Natural killer cell (primary cell): ENCODE results near the gene TMC8. TPM values are rescaled to one million over a fixed set of nuclear protein-coding genes. Genes with fewer than 3 reads are reported as not detected.

ENCODE experiments used
- ATAC-seq, 3 donors: fragments of 150-1000 bp in 2 of 3; fragments of 200-7000 bp in 1 of 3; cut with Tn5 transposase; 1 replicate in 1 of 3; 2 replicates in 2 of 3; pipeline ENCODE4 v1.10.0; 2021; ENCODE audit warnings: mild to moderate bottlenecking in 2 of 3, moderate library complexity in 2 of 3
- DNase-seq, 2 donors: peaks; one replicate each; pipeline versions ENCODE4 v3.0.0 to v3.0.0-alpha.2; 2013 to 2021; ENCODE audit warnings: mixed read lengths in 1 of 2
- H3K27ac ChIP-seq: one replicate; pipeline ENCODE4 v1.5.1; 2013; ENCODE audit warnings: mild to moderate bottlenecking, low read length
- H3K27me3 ChIP-seq: one replicate; pipeline ENCODE4 v1.6.1; 2013; ENCODE audit warnings: low read length; ENCODE audit not compliant: control insufficient read depth, insufficient read depth
- H3K36me3 ChIP-seq: one replicate; pipeline ENCODE4 v1.6.1; 2013; ENCODE audit warnings: low read length; ENCODE audit not compliant: control insufficient read depth, insufficient read depth
- H3K4me1 ChIP-seq: one replicate; pipeline ENCODE4 v1.6.1; 2013; ENCODE audit warnings: low read length; ENCODE audit not compliant: control insufficient read depth, insufficient read depth
- H3K4me3 ChIP-seq: one replicate; pipeline ENCODE4 v1.5.1; 2013; ENCODE audit warnings: low read length
- H3K9me3 ChIP-seq: one replicate; pipeline ENCODE4 v1.6.1; 2013; ENCODE audit warnings: low read length; ENCODE audit not compliant: control insufficient read depth, insufficient read depth
- H3K27ac Mint-ChIP-seq, 2 donors: one replicate each; pipeline ENCODE4 v1.8.0; 2022; ENCODE audit warnings: mild to moderate bottlenecking in 2 of 2, mixed read lengths in 2 of 2, moderate library complexity in 1 of 2
- H3K27me3 Mint-ChIP-seq, 2 donors: one replicate each; pipeline ENCODE4 v1.8.0; 2022; ENCODE audit warnings: low read depth in 2 of 2, mixed read lengths in 2 of 2
- H3K36me3 Mint-ChIP-seq: one replicate; pipeline ENCODE4 v1.8.0; 2022; ENCODE audit warnings: mixed read lengths
- H3K4me1 Mint-ChIP-seq, 2 donors: one replicate each; pipeline ENCODE4 v1.8.0; 2022; ENCODE audit warnings: mixed read lengths in 2 of 2
- H3K4me3 Mint-ChIP-seq: one replicate; pipeline ENCODE4 v1.8.0; 2022; ENCODE audit warnings: mild to moderate bottlenecking, moderate library complexity, mixed read lengths
- H3K9me3 Mint-ChIP-seq, 2 donors: one replicate each; pipeline ENCODE4 v1.8.0; 2022; ENCODE audit warnings: mixed read lengths in 2 of 2
- WGBS: methylation state at CpG from one replicate; pipeline ENCODE4 v1.1.7; 2013; ENCODE audit warnings: missing lambda C conversion rate; ENCODE audit not compliant: insufficient coverage; 5-methylcytosine and 5-hydroxymethylcytosine counted together
- intact Hi-C: fragments of 100-400 bp; cut with micrococcal nuclease; formaldehyde crosslinking; loops from one replicate; pipeline ENCODE4 v1.14.2; 2022
- total RNA-seq, 4 donors: library from RNA; stranded (reverse); fragments of 120-200 nt in 1 of 4; gene quantifications; one replicate each; pipeline versions ENCODE4 v1.2.3 to v1.2.4, GENCODE V29; 2013 to 2022
- TF ChIP-seq, protein P1 (sequence below): fragments of 200-600 bp; IDR thresholded peaks from one replicate; pipeline ENCODE4 v1.8.0; 2022; ENCODE audit warnings: antibody characterized with exemption

Gene TMC8
- total RNA-seq, 3 donors from 2014 or later (not counting 1 experiment from before 2014, with no cell fraction given) = 401 to 551 (median 435) TPM

DNA sequence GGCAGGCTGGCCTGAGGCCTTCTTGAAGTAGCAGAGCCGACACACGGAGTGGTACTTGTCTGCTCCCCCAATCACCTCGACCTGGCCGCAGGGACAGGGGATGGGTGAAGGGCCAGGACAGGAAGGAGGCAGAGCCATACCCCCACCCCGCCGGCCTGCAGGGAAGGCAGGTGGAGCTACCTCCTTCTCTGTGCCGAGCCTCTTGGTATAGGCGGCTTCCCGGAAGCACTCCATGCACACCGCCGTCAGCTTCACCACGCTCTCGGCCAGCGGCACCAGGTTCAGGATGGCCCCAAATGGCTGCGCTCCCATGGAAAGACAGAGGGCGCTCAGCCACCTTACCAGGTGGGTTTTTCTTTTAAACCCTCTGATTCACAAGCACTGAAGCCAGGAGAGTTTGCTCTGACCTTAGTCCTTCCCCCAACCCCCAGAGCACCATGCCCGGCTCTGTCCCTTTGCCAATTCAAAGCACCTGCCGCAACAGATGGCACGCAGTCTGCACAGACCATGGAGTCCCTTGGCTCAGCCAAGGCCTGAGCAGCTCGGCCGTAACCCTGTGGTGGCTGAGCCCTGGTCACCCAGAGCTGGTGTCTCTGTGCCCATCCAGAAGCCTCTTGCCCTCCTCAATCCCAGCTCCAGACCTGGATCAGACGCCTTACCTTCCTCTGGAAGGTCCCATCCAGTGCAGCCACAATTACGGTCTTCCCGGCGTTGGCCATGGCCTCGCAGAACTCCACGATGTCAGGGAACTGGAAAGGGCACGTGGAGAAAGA, 44.5 kb downstream of the TMC8 start:
- peaks cover 70% of the 10 kb centered on the region for H3K4me1 ChIP-seq

GRCh38 chr17:78175643-78175981, 45.0 kb downstream of the TMC8 start:
- no peaks in the 10 kb centered on the region for H3K27me3 Mint-ChIP-seq
- H3K27ac Mint-ChIP-seq = no peak overlapping the region
- Histone ChIP-seq H3K4me1 (peaks cover 69% of the 10 kb centered on the region), H3K9me3 (no peaks in the 10 kb centered on the region), H3K27me3 (no peaks in the 10 kb centered on the region), H3K27ac (no peak overlapping the region), H3K4me3 (no peak overlapping the region), H3K36me3 (peaks cover 10% of the 10 kb centered on the region)
- DNase-seq = no peak
- H3K4me1 Mint-ChIP-seq = peaks cover 27 to 41% of the 10 kb centered on the region in 2 donors
- ATAC-seq = no peak
- WGBS = 97% methylated on average over 14 of the region's 14 CpGs
- intact Hi-C loops = no loop called here
- H3K4me3 Mint-ChIP-seq = no peak overlapping the region
- no peaks in the 10 kb centered on the region for H3K36me3 Mint-ChIP-seq
- no peaks in the 10 kb centered on the region for H3K9me3 Mint-ChIP-seq
- TF ChIP-seq, protein P1, sequence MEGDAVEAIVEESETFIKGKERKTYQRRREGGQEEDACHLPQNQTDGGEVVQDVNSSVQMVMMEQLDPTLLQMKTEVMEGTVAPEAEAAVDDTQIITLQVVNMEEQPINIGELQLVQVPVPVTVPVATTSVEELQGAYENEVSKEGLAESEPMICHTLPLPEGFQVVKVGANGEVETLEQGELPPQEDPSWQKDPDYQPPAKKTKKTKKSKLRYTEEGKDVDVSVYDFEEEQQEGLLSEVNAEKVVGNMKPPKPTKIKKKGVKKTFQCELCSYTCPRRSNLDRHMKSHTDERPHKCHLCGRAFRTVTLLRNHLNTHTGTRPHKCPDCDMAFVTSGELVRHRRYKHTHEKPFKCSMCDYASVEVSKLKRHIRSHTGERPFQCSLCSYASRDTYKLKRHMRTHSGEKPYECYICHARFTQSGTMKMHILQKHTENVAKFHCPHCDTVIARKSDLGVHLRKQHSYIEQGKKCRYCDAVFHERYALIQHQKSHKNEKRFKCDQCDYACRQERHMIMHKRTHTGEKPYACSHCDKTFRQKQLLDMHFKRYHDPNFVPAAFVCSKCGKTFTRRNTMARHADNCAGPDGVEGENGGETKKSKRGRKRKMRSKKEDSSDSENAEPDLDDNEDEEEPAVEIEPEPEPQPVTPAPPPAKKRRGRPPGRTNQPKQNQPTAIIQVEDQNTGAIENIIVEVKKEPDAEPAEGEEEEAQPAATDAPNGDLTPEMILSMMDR = no peak

More for the DNA sequence above, 44.5 kb downstream of the TMC8 start:
- H3K36me3 ChIP-seq = peaks cover 10% of the 10 kb centered on the region
- H3K4me3 ChIP-seq = no peak overlapping the region
- ATAC-seq (no peak), DNase-seq (no peak)
- H3K9me3 ChIP-seq = no peaks in the 10 kb centered on the region
- Mint-ChIP-seq H3K27me3 (no peaks in the 10 kb centered on the region), H3K27ac (no peak overlapping the region), H3K4me3 (no peak overlapping the region), H3K4me1 (peaks cover 21 to 36% of the 10 kb centered on the region in 2 donors), H3K9me3 (no peaks in the 10 kb centered on the region), H3K36me3 (no peaks in the 10 kb centered on the region)
- peak overlapping the region; percentile 66 for H3K27ac ChIP-seq
- WGBS = 95% methylated on average over 28 of the region's 28 CpGs
- no peaks in the 10 kb centered on the region for H3K27me3 ChIP-seq
- intact Hi-C loops = no loop called here
- TF ChIP-seq, protein P1 = no peak

- Mint-ChIP-seq H3K36me3 (no peaks in the 10 kb centered on the region), H3K4me1 (peaks cover 27 to 40% of the 10 kb centered on the region in 2 donors), H3K27ac (no peak overlapping the region), H3K9me3 (no peaks in the 10 kb centered on the region), H3K4me3 (no peak overlapping the region), H3K27me3 (no peaks in the 10 kb centered on the region)
- H3K27ac ChIP-seq = no peak overlapping the region
- TF ChIP-seq, protein P1 = peak; percentile 93
- no peaks in the 10 kb centered on the region for H3K9me3 ChIP-seq
- DNase-seq (peak; percentile 69 to 88), ATAC-seq (peak; percentile 81 to 82 (median 82))
- H3K4me3 ChIP-seq = no peak overlapping the region
- intact Hi-C loops = loop anchor here (1.0 kb wide), 2 partner anchors 64 to 91 kb away; no protein-coding TSS in a partner anchor
- WGBS = 16% methylated on average over 11 of the region's 14 CpGs
- H3K4me1 ChIP-seq = peaks cover 62% of the 10 kb centered on the region
- peaks cover 5% of the 10 kb centered on the region for H3K36me3 ChIP-seq
- no peaks in the 10 kb centered on the region for H3K27me3 ChIP-seq
Observed at GRCh38 chr17:78176548-78177025, 46.0 kb downstream of the TMC8 start.
